OCI-LY1 (cell line): ENCODE measurements around the gene MAIP1.
"Not testable (repeated sequence)": the region's sequence is repeated elsewhere in the genome, so short reads cannot be mapped to it uniquely, and the experiment has no call there.

Source experiments
- H2AFZ ChIP-seq: fragments of 200-600 bp; sonication (generic), shearing (Covaris generic); 2 replicates; pipeline ENCODE4 v1.6.0; 2014; ENCODE audit warnings: antibody characterized with exemption, mild to moderate bottlenecking, low read length
- H3F3A ChIP-seq: fragments of 200-600 bp; sonication (generic), shearing (Covaris generic); 2 replicates; pipeline ENCODE4 v1.6.0; 2014; ENCODE audit warnings: mild to moderate bottlenecking, antibody characterized with exemption, low read length, moderate library complexity; ENCODE audit not compliant: insufficient read depth
- H3K27ac ChIP-seq: fragments of 200-600 bp; sonication (generic); 2 replicates; pipeline ENCODE4 v1.5.1; 2014; ENCODE audit warnings: low read length, mixed run types, mild to moderate bottlenecking, low read depth; ENCODE audit not compliant: poor library complexity, severe bottlenecking
- H3K27me3 ChIP-seq: fragments of 200-600 bp; sonication (generic); 2 replicates; pipeline ENCODE4 v1.6.0; 2014; ENCODE audit warnings: antibody characterized with exemption, mild to moderate bottlenecking, low read length, moderate library complexity; ENCODE audit not compliant: insufficient read depth
- H3K36me3 ChIP-seq: fragments of 200-600 bp; sonication (generic); 2 replicates; pipeline ENCODE4 v1.6.1; 2014; ENCODE audit warnings: mild to moderate bottlenecking, antibody characterized with exemption, low read length, moderate library complexity, mixed read lengths; ENCODE audit not compliant: insufficient read depth
- H3K4me1 ChIP-seq: fragments of 200-600 bp; sonication (generic); 2 replicates; pipeline ENCODE4 v1.5.1; 2014; ENCODE audit warnings: mild to moderate bottlenecking, low read length, moderate library complexity; ENCODE audit not compliant: insufficient read depth, severe bottlenecking
- H3K4me2 ChIP-seq: fragments of 200-600 bp; sonication (generic), shearing (Covaris generic); 2 replicates; pipeline ENCODE4 v1.6.1; 2014; ENCODE audit warnings: low read length
- H3K4me3 ChIP-seq: fragments of 200-600 bp; sonication (generic); 2 replicates; pipeline ENCODE4 v1.5.1; 2014; ENCODE audit warnings: low read length, low read depth, mild to moderate bottlenecking, mixed read lengths; ENCODE audit not compliant: poor library complexity, severe bottlenecking
- H3K79me2 ChIP-seq: fragments of 200-600 bp; shearing (Covaris generic); 2 replicates; pipeline ENCODE4 v1.6.1; 2016; ENCODE audit warnings: mixed run types, low read length, mixed read lengths; ENCODE audit not compliant: insufficient read depth
- H3K9ac ChIP-seq: fragments of 200-600 bp; sonication (generic), shearing (Covaris generic); 2 replicates; pipeline ENCODE4 v1.6.1; 2014; ENCODE audit warnings: mild to moderate bottlenecking, low read length, mixed read lengths
- H3K9me2 ChIP-seq: fragments of 200-600 bp; sonication (generic), shearing (Covaris generic); 2 replicates; pipeline ENCODE4 v1.6.1; 2014; ENCODE audit warnings: low read depth, mild to moderate bottlenecking, low read length, mixed read lengths
- H3K9me3 ChIP-seq: fragments of 200-600 bp; shearing (Covaris generic); 2 replicates; pipeline ENCODE4 v1.6.1; 2014; ENCODE audit warnings: low read length, mixed read lengths
- H4K20me1 ChIP-seq: fragments of 200-600 bp; sonication (generic), shearing (Covaris generic); 2 replicates; pipeline ENCODE4 v1.6.0; 2016; ENCODE audit warnings: mild to moderate bottlenecking, low read length; ENCODE audit not compliant: insufficient read depth
- EZH2 ChIP-seq: fragments of 200-600 bp; sonication (generic), shearing (Covaris generic); IDR thresholded peaks from 2 replicates; pipeline ENCODE4 v1.8.0; 2017; ENCODE audit warnings: borderline replicate concordance, mixed run types, mild to moderate bottlenecking, antibody characterized with exemption, low read length, moderate library complexity, mixed read lengths
- TF ChIP-seq, protein P1 (sequence below): fragments of 200-600 bp; sonication (generic), shearing (Covaris generic); IDR thresholded peaks from 2 replicates; pipeline ENCODE4 v1.5.1; 2017; ENCODE audit warnings: mild to moderate bottlenecking, antibody characterized with exemption, low read length, moderate library complexity, mixed read lengths

MAIP1 gene

DNA sequence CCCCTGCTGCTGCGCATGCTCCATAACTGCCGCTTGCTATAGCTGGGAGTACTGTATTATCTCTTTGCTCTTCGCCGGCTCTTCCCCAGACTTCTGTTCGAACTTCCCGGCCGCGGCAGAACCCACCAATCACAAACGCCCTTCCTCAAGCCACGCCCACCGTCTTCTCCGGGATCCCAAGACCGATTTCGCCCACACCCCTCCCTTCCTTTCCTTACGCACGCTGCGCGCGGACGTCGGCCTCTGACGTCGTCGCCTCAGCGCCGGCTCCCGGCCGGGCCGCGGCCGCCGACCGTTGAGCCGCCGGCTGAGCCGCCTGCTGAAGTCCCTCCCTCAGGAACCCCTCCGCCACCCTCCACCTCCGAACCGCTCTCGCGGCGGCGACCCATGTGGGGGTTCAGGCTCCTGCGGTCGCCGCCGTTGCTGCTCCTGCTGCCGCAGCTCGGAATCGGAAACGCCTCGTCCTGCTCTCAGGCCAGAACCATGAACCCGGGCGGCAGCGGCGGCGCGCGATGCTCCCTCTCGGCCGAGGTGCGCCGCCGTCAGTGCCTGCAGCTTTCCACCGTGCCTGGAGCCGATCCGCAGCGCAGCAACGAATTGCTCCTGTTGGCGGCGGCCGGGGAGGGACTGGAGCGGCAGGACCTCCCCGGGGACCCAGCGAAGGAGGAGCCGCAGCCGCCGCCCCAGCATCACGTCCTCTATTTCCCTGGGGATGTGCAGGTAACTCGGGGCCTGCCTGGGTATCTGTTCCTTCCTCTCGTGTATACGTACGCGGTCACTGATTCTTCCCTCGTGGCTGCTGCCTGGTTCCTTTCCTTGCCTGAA lies 44.1 kb upstream of the MAIP1 start, which contains the start of gene C2orf69:
Gene C2orf69 (plus strand): TSS at position 242 of the 825 bp plus-strand sequence. CDS start 146 bp downstream, at position 388.
- H3K79me2 ChIP-seq = peaks cover 38% of the 10 kb centered on the region

DNA sequence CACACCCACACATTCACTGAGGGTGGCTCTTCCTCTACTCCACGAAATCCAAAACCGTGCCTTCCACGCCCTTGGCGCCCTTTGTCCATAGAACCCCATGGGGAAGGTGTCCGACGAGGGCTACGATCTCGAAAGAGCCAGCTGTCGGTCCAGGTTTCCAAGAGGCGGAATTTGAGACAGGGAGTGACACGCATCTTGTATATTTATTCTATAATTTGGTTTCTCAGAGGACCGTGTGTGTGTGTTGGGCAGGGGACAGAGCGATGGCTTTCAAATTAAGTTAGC lies 43.6 kb upstream of the MAIP1 start:
- H4K20me1 ChIP-seq = no peaks in the 10 kb centered on the region
- H3K9me3 ChIP-seq = no peaks in the 10 kb centered on the region
- no peaks in the 10 kb centered on the region for H3F3A ChIP-seq
- H3K9me2 ChIP-seq = no peaks in the 10 kb centered on the region
- H3K4me2 ChIP-seq = peak overlapping the region; percentile 80
- peak overlapping the region; percentile 45 for H3K27ac ChIP-seq
- peaks cover 26% of the 10 kb centered on the region for H3K4me1 ChIP-seq
- peaks cover 33% of the 10 kb centered on the region for H3K36me3 ChIP-seq
- peak overlapping the region; percentile 83 for H3K4me3 ChIP-seq
- no peak overlapping the region for H2AFZ ChIP-seq
- peak overlapping the region; percentile 87 for H3K9ac ChIP-seq
- TF ChIP-seq EZH2 = no peak
- TF ChIP-seq, protein P1, sequence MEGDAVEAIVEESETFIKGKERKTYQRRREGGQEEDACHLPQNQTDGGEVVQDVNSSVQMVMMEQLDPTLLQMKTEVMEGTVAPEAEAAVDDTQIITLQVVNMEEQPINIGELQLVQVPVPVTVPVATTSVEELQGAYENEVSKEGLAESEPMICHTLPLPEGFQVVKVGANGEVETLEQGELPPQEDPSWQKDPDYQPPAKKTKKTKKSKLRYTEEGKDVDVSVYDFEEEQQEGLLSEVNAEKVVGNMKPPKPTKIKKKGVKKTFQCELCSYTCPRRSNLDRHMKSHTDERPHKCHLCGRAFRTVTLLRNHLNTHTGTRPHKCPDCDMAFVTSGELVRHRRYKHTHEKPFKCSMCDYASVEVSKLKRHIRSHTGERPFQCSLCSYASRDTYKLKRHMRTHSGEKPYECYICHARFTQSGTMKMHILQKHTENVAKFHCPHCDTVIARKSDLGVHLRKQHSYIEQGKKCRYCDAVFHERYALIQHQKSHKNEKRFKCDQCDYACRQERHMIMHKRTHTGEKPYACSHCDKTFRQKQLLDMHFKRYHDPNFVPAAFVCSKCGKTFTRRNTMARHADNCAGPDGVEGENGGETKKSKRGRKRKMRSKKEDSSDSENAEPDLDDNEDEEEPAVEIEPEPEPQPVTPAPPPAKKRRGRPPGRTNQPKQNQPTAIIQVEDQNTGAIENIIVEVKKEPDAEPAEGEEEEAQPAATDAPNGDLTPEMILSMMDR = no peak
- H3K79me2 ChIP-seq = peaks cover 38% of the 10 kb centered on the region
- no peaks in the 10 kb centered on the region for H3K27me3 ChIP-seq

More for the DNA sequence above, 44.1 kb upstream of the MAIP1 start, which contains the start of gene C2orf69:
- H2AFZ ChIP-seq = peak within 1 kb of the TSS; percentile 93
- H3K9ac ChIP-seq = peak within 1 kb of the TSS; percentile 87
- H3K9me3 ChIP-seq = no peaks in the 10 kb centered on the region
- peaks cover 26% of the 10 kb centered on the region for H3K4me1 ChIP-seq
- H3K4me2 ChIP-seq = peak within 1 kb of the TSS; percentile 80
- peak within 1 kb of the TSS; percentile 83 for H3K4me3 ChIP-seq
- peaks cover 27% of the 10 kb centered on the region for H3K36me3 ChIP-seq
- TF ChIP-seq EZH2 = no peak
- TF ChIP-seq, protein P1 = no peak
- H4K20me1 ChIP-seq = no peaks in the 10 kb centered on the region
- no peaks in the 10 kb centered on the region for H3K27me3 ChIP-seq
- H3K27ac ChIP-seq = peak within 1 kb of the TSS; percentile 48
- H3F3A ChIP-seq = no peaks in the 10 kb centered on the region
- no peaks in the 10 kb centered on the region for H3K9me2 ChIP-seq

DNA sequence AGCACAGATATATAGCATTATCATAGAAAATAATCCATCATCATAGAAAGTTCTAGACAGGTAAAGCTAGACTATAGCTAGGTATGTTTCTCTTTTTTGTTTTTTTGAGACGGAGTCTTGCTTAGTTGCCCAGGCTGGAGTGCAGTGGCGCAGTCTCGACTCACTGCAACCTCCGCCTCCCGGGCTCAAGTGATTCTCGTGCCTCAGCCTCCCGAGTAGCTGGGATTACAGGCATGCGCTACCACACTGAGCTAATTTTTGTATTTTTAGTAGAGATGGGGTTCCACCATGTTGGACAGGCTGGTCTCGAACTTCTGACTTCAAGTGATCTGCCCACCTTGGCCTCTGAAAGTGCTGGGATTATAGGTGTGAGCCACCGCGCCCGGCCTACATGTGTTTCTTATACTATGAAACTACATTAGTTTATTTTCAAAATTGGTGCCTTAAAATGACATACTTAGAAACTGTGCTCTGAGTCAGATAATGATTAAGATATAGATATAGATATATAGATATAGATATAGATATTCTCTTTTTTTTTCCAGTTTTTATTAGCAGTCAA lies 42.7 kb upstream of the MAIP1 start:
- H3K9me3 ChIP-seq, H3K9me2 ChIP-seq, H4K20me1 ChIP-seq, H2AFZ ChIP-seq, H3F3A ChIP-seq, H3K27ac ChIP-seq, H3K27me3 ChIP-seq: not testable (repeated sequence)
- peaks cover 41% of the 10 kb centered on the region for H3K36me3 ChIP-seq
- peaks cover 44% of the 10 kb centered on the region for H3K79me2 ChIP-seq
- H3K4me3 ChIP-seq = peak overlapping the region; percentile 83
- peak overlapping the region; percentile 80 for H3K4me2 ChIP-seq
- H3K9ac ChIP-seq = peak overlapping the region; percentile 87
- H3K4me1 ChIP-seq = peaks cover 26% of the 10 kb centered on the region
